Activated T-cell treated with anti-CD3 and anti-CD28 coated beads for 1 hour (primary cell): ENCODE results near the gene SNAPC3.

Experiments used
- DNase-seq: peaks from one replicate; pipeline ENCODE4 v3.0.0-alpha.2; 2020; ENCODE audit warnings: low read depth

SNAPC3 gene

DNA sequence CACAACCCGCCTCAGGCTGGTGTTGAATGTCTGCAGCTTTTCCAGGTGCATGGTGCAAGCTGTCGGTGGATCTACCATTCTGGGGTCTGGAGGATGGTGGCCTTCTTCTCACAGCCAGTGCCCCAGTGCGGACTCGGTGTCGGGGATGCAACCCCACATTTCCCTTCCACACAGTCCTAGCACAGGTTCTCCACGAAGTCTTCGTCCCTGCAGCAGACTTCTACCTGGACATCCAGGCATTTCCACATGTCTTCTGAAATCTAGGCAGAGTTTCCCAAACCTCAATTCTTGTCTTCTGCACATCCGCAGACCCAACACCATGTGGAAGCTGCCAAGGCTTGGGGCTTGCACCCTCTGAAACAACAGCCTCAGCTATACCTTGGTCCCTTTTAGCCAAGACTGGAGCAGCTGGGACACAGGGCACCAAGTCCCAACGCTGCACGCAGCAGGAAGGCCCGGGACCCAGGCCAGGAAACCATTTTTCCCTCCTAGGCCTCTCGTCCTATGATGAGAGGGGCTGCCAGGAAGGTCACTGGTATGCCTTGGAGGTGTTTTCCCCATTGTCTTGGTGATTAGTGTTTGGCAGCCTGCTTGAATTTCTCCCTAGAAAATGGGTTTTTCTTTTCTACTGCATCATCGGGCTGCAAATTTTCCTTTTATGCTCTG, 69.9 kb downstream of the SNAPC3 start:
- no peak for DNase-seq

DNA sequence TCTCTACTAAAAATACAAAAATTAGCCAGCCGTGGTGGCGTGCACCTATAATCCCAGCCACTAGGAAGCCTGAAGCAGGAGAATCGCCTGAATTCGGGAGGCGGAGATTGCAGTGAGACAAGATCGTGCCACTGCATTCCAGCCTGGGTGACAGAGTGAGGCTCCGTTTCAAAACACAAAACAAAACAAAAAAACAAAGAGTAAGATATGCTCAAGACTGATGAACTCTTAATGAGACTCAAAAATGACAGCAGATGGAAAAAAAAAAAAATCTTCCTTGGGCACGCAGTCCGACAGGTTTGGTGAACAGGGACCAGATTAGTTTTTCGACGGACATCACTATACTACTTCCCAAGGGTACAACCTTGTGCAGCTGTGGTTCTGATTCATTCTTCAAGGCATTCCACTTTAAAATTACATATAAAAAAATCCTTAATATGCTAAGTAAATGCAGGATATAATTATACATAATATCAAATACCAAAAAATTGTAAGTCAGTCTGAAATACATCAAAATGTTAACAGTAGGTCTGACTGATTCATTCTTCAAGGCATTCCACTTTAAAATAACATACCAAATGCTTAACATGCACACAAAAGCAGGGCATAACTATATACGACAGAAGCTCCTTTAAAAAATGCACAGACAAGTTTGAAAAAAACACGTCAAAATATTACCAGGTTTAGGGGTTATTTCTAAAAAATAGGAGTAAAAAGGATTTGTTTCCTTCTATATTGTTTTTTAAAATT, 75.7 kb downstream of the SNAPC3 start:
- DNase-seq, result no peak

- DNase-seq, result no peak
These were observed 76.5 kb downstream of the SNAPC3 start for GRCh38 chr9:15499139-15499538.

DNA sequence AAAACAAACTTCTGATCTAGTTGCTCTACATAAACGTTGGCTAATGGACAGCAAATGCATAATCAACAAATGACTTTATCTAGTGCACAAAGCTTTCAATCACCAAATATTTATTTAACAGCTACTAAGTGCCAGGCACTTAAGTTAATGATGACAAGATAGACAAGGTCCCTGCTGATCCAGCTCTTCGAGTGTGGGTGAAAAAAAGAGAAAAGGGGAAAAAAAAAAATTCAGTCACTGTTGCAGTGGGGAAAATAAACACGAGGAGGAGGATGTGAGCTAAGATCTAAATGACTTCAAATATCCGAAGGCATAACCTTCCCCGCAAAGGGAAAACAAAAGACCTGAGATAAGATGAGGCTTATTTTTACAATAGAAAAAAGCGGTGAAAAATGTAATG, 78.5 kb downstream of the SNAPC3 start:
- no peak for DNase-seq

DNA sequence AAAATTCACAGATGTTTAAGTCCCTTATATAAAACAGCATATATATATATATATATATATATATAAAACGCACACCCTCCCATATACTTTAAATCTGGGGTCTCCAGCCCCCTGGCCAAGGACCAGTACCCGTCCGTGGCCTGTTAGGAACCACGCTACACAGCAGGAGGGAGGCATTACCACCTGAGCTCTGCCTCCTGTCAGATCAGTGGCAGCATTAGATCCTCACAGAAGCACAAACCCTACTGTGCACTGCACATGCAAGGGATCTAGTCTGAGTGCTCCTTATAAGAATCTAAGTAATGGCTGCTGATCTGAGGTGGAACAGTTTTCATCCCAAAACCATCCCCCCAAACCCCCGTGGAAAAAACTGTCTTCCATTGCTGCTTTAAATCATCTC, 79.1 kb downstream of the SNAPC3 start:
- no peak for DNase-seq

GRCh38 chr9:15505921-15506320, 83.2 kb downstream of the SNAPC3 start:
- DNase-seq, result no peak

DNA sequence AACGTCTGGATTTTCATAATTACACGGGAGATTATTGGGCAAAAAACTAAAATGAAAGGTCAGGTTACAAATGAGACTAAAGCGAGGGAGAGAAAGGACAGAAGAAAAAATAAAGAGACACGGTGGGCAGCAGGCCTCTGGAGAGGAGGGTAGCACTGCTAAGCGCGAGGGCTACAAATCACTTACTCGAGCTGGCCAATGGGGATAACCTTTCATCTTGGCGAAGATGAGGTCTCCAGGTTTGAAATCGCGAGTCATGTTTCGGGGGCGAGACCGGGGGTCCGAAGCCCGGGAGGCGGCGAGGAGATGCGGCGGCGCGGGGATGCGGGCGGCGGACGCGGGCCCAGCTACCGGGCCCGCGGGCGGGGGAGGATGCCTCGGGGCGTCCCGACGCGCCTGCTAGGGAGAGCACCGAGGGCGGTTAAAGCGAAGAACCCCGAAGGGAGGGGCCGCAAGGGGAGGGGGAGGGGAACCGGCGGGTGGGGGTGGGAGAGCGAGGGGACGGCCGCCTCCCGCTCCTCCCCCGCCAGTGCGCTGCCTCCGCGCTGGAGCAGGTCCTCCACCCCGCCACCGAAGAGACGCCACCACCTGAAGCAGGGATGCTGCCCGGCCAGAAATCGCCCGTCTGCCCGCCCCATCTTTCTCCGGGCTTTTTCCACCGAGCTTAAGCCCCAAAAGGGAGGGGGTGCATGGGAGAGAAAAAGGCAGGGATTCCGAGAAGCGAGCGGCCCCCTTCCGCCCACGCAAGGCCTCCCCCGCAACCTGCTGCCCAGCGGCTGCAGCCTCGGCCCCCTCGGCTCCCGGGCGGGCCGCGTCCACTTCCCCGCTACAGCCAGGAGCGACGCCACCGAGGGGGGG, 87.5 kb downstream of the SNAPC3 start:
- DNase-seq, result peak; percentile 50

GRCh38 chr9:15510789-15511575, 88.3 kb downstream of the SNAPC3 start, which contains the start of gene PSIP1:
PSIP1 (minus strand) TSS chr9:15510970; CDS start chr9:15510188, 782 bp downstream.
- DNase-seq, result peak; percentile 76
